AG04450 (cell line): ENCODE measurements around the gene SKI. TPM values are rescaled to one million over a fixed set of nuclear protein-coding genes. Genes with fewer than 3 reads are reported as not detected.

Experiments
- CTCF ChIA-PET: fragments of 300-600, 350-600 bp; formaldehyde crosslinking; extraction: SDS; loops from one replicate; lab custom pipeline; 2022; ENCODE audit warnings: antibody characterized with exemption, inconsistent platforms; lab: Charles Lee
- POLR2A ChIA-PET: fragments of 350-600 bp; formaldehyde crosslinking; extraction: SDS; loops from one replicate; lab custom pipeline; 2021; ENCODE audit warnings: antibody characterized with exemption, inconsistent platforms; lab: Yijun Ruan, JAX
- DNase-seq: peaks from one replicate; pipeline ENCODE4 v3.0.0-alpha.2; 2011; ENCODE audit warnings: low read depth, low spot score
- H3K27ac ChIP-seq: one replicate; pipeline ENCODE4 v1.5.1; 2012; ENCODE audit warnings: low read depth, low read length, control low read depth
- H3K27me3 ChIP-seq: one replicate; pipeline ENCODE4 v1.6.0; 2012; ENCODE audit warnings: low read length; ENCODE audit not compliant: control insufficient read depth, insufficient read depth
- H3K4me3 ChIP-seq: 2 replicates; pipeline ENCODE4 v1.5.1; 2011; ENCODE audit warnings: mild to moderate bottlenecking, low read depth, low read length, control low read depth
- H3K9me3 ChIP-seq: 2 replicates; pipeline ENCODE4 v1.5.1; 2012; ENCODE audit warnings: low read length; ENCODE audit not compliant: control insufficient read depth, insufficient read depth
- CTCF ChIP-seq: IDR thresholded peaks from 2 replicates; pipeline ENCODE4 v1.5.1; 2011; ENCODE audit warnings: low read depth, low read length, control low read depth, inconsistent platforms
- polyA plus RNA-seq: library from polyadenylated mRNA; depleted of rRNA; stranded (reverse); fragments of >200 nt; gene quantifications from 2 replicates; pipeline ENCODE4 v1.2.3, GENCODE V29; 2011

SKI gene
- polyA plus RNA-seq, 1 experiment = 6.7 TPM

- Histone ChIP-seq H3K9me3 (no peaks in the 10 kb centered on the region; the same call in 1 of the 2 replicates), H3K4me3 (no peak overlapping the region), H3K27me3 (no peaks in the 10 kb centered on the region), H3K27ac (no peak overlapping the region)
- DNase-seq = no peak
- CTCF ChIA-PET = interaction anchor here (3.2 kb wide), 1 partner anchor 180 kb away, joined by 50 read pairs; no protein-coding TSS in a partner anchor
- POLR2A ChIA-PET = no interaction called here
- no peak for TF ChIP-seq CTCF
Measured at GRCh38 chr1:2201062-2201461, 27.1 kb upstream of the SKI start.

- no peak overlapping the region for H3K27ac ChIP-seq
- H3K9me3 ChIP-seq = no peaks in the 10 kb centered on the region; the same call in 1 of the 2 replicates
- ChIA-PET CTCF (interaction anchor here (1.3 kb wide), 1 partner anchor 180 kb away, joined by 4 read pairs; no protein-coding TSS in a partner anchor), POLR2A (interaction anchor here (1.1 kb wide), 1 partner anchor 27 kb away, joined by 3 read pairs; no protein-coding TSS in a partner anchor)
- no peak for DNase-seq
- no peaks in the 10 kb centered on the region for H3K27me3 ChIP-seq
- no peak overlapping the region for H3K4me3 ChIP-seq
- no peak for TF ChIP-seq CTCF
Measured at GRCh38 chr1:2202008-2202575, 26.0 kb upstream of the SKI start.

- no peaks in the 10 kb centered on the region for H3K27me3 ChIP-seq
- no peak overlapping the region for H3K27ac ChIP-seq
- H3K9me3 ChIP-seq = no peaks in the 10 kb centered on the region; the same call in 1 of the 2 replicates
- DNase-seq = no peak
- no peak for TF ChIP-seq CTCF
- CTCF ChIA-PET = interaction anchor here (1.3 to 2.5 kb wide), 3 partner anchors 8 to 179 kb away, joined by 4 to 22 read pairs (median 15); partner anchors contain the start of gene FAAP20
- POLR2A ChIA-PET = interaction anchor here (1.1 kb wide), 1 partner anchor 26 kb away, joined by 3 read pairs; no protein-coding TSS in a partner anchor
- H3K4me3 ChIP-seq = no peak overlapping the region
Measured at GRCh38 chr1:2202843-2203601, 25.1 kb upstream of the SKI start.

GRCh38 chr1:2203671-2204414 lies 24.3 kb upstream of the SKI start:
- Histone ChIP-seq H3K4me3 (peak overlapping the region; percentile 63), H3K27me3 (no peaks in the 10 kb centered on the region), H3K27ac (peak overlapping the region; percentile 80), H3K9me3 (no peaks in the 10 kb centered on the region; the same call in 1 of the 2 replicates)
- no peak for TF ChIP-seq CTCF
- ChIA-PET CTCF (interaction anchor here (2.1 to 2.5 kb wide), 2 partner anchors 9 to 178 kb away, joined by 15 to 22 read pairs; partner anchors contain the start of gene FAAP20), POLR2A (interaction anchor here (1.1 to 1.5 kb wide), 4 partner anchors 9 to 188 kb away, joined by 3 to 10 read pairs (median 4); partner anchors contain the start of genes FAAP20, MORN1 and RER1)
- no peak for DNase-seq
